Dedifferentiated amniotic fluid mesenchymal stem cell (primary cell): ENCODE measurements around the gene LRRC70.
"Not testable (repeated sequence)": the region's sequence is repeated elsewhere in the genome, so short reads cannot be mapped to it uniquely, and the experiment has no call there.

Source experiments
- DNase-seq: peaks from one replicate; pipeline ENCODE4 v3.0.0-alpha.2; 2016; ENCODE audit errors: extremely low spot score

Gene LRRC70, protein sequence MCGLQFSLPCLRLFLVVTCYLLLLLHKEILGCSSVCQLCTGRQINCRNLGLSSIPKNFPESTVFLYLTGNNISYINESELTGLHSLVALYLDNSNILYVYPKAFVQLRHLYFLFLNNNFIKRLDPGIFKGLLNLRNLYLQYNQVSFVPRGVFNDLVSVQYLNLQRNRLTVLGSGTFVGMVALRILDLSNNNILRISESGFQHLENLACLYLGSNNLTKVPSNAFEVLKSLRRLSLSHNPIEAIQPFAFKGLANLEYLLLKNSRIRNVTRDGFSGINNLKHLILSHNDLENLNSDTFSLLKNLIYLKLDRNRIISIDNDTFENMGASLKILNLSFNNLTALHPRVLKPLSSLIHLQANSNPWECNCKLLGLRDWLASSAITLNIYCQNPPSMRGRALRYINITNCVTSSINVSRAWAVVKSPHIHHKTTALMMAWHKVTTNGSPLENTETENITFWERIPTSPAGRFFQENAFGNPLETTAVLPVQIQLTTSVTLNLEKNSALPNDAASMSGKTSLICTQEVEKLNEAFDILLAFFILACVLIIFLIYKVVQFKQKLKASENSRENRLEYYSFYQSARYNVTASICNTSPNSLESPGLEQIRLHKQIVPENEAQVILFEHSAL

DNA sequence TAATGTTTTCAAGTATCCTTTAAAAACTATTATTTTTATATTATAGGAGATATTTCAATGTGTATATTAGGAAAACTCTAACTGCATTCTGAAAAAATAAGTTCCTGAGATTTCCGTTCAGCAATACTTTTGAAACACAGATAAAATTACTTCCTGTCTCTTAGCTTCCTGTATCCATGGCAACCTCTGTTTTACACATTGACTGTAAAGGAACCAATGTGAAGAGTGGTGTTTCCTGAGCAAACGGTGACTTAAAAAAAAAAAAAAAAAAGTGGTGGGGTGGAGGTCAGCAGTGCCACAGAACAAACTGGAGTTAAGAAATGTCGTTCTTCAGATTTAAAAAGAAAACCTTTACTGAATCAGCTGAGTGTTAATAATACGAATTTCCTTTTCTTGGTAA is at the start of gene LRRC70:
Gene LRRC70 (plus strand): TSS at position 280 of the 400 bp plus-strand sequence. CDS start 620 bp downstream, outside the sequence.
- DNase-seq = no peak

DNA sequence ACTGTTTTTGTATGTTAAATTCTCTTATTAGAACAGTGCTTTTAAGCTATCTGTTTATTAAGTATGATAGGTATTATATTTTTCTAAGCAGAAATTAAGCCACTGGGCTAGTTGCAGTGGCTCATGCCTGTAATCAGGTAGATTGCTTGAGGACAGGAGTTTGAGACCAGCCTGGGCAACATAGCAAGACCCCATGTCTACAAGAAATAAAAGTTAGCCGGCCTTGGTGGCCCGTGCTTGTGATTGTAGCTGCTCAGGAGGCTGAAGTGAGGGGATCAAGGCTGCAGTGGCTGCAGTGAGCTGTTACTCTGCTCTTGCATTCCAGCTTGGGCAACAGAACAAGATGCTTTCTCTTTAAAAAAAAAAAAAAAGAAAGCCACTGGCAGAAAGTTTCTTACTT is 45.0 kb upstream of the LRRC70 start:
- no peak for DNase-seq

GRCh38 chr5:62534461-62535236 is 44.0 kb upstream of the LRRC70 start:
- no peak for DNase-seq

DNA sequence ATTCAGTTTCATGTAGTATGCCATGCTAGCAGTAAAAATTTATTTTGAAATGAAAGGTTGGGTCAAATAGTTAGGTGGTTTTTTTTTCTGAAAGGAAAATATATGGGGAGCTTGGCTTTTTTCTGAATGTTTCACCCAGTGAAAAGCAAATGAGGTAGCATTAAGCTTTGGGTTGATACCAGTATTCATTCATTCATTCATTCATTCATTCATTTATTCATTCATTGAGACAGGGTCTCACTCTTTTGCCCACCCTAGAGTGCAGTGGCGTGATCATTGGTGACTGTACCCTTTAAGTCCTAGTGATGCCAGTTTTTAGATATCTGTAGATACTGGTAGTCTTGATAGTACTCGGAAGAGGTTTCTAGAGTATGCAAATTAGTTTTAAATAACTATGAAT is 42.4 kb upstream of the LRRC70 start:
- no peak for DNase-seq

- DNase-seq = no peak
These were observed 41.8 kb upstream of the LRRC70 start for GRCh38 chr5:62536783-62537182.

GRCh38 chr5:62538017-62538942 is 40.3 kb upstream of the LRRC70 start:
- no peak for DNase-seq

DNA sequence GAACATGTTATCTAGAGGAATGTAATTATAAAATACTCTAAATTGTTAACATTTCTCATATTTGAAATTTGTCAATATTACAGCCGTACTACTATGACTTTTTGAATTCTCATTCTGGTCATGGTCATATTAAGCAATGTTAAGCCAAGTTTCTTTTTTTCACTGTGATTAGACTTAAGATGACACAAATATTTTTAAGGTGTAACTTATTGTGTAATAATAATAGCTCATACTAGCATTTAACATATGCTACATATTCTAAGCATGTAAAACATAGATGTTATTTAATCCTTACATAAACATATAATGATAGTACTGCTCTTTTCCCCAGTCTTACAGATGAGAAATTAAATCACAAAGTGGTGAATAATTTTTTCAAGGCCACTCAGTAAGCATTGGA is 35.9 kb upstream of the LRRC70 start:
- DNase-seq = no peak

DNA sequence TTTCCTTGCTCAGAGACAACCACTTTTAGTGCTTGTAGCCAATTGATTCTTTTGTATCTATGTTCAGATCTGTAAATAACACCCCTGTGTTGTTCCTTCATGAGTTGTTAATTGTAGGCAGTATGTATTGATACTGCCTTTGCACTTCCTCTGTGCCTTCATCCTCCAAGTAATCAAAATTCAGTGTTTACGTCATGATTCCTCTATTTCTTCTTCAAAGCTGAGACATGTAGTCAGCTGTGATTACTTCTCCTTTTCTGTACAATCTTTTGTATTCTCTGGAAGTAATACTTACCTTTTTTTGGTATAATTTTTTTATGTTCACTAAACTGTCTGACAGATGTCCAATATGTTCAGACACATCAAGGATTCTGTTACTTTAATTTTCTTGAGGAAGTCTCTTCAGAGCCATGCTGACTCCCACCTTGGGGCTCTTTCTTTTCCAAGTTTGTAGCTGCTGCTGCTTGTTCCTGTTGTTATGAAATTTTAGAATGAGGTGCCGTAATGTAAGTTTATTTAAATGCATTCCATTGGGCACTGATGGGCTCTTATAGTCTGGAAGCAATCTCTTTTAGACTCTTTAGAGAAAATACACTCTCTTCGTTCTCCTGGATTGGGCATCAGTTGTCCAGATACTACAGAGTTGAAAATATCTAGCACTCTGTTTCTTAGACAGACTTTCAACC is 30.5 kb upstream of the LRRC70 start:
- DNase-seq = no peak

DNA sequence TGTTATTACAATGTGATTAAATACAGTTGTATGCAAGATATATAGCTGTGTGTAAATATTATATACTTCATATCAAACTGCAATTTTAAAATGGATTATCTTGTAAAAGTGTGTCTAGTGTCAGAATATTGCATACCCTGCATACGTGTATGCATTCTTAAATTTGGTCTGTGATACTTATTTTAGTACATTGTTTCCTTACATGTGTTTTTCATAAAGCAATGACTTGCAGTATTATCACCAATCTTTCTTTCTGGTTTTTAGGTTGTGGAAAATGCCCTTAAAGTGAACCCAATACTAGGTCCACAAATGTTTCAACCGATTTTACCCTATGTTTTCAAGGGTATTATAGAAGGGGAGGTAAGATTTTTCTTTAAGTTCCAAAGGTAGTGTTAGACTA is 28.5 kb upstream of the LRRC70 start:
- no peak for DNase-seq

- DNase-seq = no peak
These were observed 22.7 kb upstream of the LRRC70 start for GRCh38 chr5:62555930-62556329.

DNA sequence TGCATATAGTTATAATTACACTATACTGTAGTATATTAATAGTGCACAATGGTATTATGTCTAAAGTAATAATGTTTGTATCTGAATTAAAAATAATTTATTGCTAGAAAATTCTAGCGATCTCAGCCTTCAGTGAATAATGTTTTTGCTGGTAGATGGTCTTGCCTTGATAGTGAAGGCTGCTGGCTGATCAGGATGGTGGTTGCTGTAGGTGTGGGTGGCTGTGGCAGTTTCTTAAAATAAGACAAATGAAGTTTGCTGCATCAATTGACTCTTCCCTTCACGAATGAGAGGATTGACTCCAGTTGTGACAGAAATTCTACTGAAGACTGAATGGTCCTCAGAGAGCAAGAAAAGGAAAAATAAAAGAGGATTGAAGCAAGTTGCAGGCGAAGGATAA is 19.7 kb upstream of the LRRC70 start:
- DNase-seq = no peak

DNA sequence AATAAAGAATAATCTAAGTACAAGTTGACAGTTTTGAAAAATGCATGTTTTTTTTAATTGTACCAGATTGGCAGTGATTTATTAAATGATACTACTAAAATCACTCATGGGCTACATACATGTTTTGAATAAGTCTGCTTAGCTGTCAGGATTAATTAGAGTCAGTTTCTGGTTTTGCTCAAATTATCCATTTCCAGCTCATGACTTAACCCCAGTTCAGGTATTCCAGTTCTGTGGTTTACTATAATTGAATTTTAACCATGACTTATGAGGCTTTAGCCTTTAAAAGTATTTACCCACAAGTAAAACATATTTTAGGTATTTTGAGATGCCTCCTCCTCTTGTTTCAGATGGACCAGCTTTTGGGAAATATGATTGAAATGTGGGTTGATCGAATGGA is 17.8 kb upstream of the LRRC70 start:
- peak; percentile 32 for DNase-seq

DNA sequence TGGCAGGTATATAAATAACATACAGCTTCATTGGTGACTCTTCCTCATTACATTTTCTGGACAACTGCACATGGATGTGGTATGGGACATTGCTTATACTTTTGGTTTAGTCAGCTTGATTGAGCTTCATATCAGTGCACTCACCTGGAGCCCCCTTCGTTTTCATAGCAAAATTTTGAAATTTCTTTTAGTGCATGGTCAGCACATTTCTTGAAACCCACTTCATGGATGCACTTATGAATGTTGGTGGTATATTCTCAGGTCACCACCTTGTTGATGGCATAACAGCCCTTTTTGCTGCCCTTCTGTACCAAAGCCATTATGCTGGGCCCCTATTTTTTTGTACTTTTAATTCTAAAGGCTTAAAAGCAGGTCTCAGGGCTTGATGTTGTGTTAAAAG is 16.7 kb upstream of the LRRC70 start:
- DNase-seq = no peak

- no peak for DNase-seq
These were observed 15.8 kb upstream of the LRRC70 start for GRCh38 chr5:62562867-62563266.

- no peak for DNase-seq
These were observed 14.5 kb upstream of the LRRC70 start for GRCh38 chr5:62564101-62564500.

GRCh38 chr5:62565740-62566139 is 12.9 kb upstream of the LRRC70 start:
- not testable (repeated sequence) for DNase-seq

GRCh38 chr5:62568143-62568542 is 10.5 kb upstream of the LRRC70 start:
- DNase-seq = no peak

DNA sequence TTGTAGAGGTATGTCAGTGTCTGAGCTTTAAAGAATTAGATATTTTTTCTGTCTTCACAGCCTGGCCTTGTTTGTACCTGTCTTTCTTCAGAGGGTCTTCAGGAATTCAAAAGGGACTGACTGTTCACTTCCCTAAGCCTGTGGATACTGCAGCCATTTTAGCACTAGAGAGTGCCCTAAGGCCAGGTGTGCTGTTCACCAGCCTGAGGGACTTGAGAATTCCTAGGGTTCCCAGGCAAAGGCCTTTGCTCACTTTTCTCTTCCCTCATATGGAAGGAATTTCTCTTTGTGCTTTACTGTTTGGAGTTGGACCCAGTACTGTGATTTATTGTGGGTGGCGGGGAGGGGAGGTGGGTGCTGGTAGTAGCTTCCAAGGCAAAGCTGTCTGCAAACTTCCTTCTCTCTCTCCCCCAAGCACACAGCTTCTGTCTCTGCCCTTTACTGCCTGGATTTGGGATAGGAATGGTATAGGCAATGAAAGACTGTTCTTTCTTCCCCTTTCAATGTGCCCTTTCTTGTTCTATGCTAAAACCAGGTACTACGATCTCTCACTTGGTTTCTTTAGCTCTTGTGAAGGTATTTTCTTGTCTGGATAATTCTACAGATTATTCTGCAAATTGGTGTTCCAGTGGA is 9.7 kb upstream of the LRRC70 start:
- no peak for DNase-seq

DNA sequence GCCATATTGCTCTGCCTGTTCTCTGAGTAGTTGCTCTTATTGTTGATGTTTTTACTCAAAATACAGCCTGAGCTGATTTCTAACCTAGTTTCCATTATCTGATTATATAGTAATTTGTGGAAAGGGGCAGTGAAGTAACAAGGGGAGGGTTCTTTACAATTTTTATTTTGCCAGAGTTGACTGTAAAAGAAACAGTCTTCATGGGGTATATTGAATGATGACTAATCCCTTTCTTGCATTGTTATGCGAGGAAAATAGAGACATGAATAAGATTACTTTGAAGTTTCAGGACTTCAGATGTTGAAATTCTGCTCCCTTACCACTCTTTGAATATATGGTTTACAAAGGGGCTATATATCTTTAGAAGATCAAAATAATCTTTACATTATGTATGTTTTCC is 9.1 kb upstream of the LRRC70 start:
- no peak for DNase-seq

DNA sequence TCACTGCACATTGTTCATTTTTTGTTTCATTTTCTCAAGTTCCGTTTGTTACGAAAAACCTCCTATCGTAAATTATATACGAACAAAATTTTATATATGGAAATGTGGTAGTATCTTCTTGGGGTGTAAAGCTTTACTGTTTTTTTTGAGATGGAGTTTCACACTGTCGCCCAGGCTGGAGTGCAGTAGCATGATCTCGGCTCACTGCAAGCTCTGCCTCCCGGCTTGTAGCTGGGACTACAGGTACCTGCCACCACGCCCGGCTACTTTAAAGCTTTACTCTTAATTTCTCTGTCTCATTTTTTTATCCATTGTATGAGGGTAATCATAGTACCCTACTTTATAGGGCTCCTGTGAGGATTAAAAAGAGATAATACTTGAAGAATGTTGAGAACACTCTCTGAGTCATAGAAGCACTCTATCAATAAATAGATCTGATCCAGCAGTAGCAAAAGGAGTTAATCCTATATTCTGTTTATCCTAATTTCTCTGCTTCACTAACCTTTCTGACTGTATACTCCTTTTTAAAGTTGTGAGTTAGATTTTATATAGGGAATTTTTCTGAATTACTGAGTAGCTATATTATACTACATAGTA is 5.6 kb upstream of the LRRC70 start:
- DNase-seq = no peak
